ENCODE data around the gene FYTTD1.
A peak's percentile ranks its signal among the peaks of the same experiment; 100 is the strongest.
"Not testable (repeated sequence)": the region's sequence is repeated elsewhere in the genome, so short reads cannot be mapped to it uniquely, and the experiment has no call there.

Gene FYTTD1

DNA sequence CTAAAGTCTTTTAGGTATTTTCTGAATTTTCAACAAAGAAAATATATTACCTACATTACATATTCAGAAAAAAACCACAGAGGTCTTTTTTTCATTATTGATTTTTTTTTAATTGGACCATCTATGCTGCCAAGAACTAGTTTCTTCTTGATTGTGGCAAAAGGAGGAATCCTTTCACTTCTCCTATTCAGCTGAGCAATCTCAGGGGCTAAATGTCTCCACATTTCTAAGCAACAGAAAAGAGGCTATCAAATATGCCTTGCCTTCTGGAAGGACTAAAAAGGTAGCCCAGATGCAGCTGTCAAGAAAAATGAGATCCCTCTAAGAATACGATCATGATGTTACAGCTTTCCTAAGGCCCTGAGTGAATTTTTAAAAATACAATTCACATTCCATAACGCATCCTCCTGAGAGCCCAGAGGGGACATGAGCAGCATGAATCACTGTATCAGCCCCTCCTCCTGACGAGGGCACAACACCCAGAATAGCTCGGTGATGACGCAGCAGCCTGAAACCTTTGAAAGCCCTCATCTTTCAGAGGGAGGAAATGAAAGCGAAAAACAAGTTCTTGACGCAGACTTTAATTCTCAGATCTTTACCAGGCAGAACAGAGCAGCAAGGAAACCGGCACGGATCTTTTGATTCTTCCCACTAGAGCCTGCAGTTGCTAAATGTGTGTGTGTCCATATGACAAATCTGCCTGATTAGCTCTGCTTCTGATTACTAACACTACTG is 37.5 kb upstream of the FYTTD1 start:
- Histone ChIP-seq H3K4me1 (ENCODE audit: control extremely low read depth in 1 of 4, control insufficient read depth in 4 of 4, insufficient read depth in 4 of 4, low read length in 3 of 4) (peaks cover 8 to 26% (median 17%) of the 10 kb centered on the region in 4 experiments), H3K9me3 (ENCODE audit: control extremely low read depth in 1 of 5, control insufficient read depth in 4 of 5, insufficient read depth in 2 of 5, low read depth in 1 of 5, low read length in 4 of 5) (no peaks in the 10 kb centered on the region), H3K27me3 (replicated peaks in 2 of 5; ENCODE audit: control insufficient read depth in 4 of 5, insufficient read depth in 5 of 5, low read length in 4 of 5) (no peaks in the 10 kb centered on the region), H3K4me3 (ENCODE audit: control insufficient read depth in 1 of 7, extremely low read depth in 1 of 7, insufficient read depth in 4 of 7, low read depth in 2 of 7, low read length in 6 of 7) (peak overlapping the region in 6 of 7 experiments; percentile 50 to 81 (median 62)), H3K27ac (ENCODE audit: insufficient read depth in 1 of 2, low read depth in 1 of 2, low read length in 2 of 2, poor library complexity in 1 of 2, severe bottlenecking in 2 of 2) (peak overlapping the region; percentile 79 to 93), H3K36me3 (ENCODE audit: control insufficient read depth in 4 of 4, insufficient read depth in 4 of 4, low read length in 3 of 4) (peaks cover 0 to 4% (median under 1%) of the 10 kb centered on the region in 4 experiments)
- 1% methylated on average over 9 of the region's 9 CpGs for WGBS (ENCODE audit: insufficient coverage)
- peak; percentile 93 to 97 (median 96) for DNase-seq
- ChIA-PET CTCF (interaction anchor here (1.3 to 2.5 kb wide), 5 partner anchors 16 to 39 kb away, joined by 3 to 10 read pairs (median 4); no protein-coding TSS in a partner anchor), POLR2A (interaction anchor here (0.6 to 1.1 kb wide), 2 partner anchors 11 to 1576 kb away, joined by 3 to 4 read pairs; no protein-coding TSS in a partner anchor)

DNA sequence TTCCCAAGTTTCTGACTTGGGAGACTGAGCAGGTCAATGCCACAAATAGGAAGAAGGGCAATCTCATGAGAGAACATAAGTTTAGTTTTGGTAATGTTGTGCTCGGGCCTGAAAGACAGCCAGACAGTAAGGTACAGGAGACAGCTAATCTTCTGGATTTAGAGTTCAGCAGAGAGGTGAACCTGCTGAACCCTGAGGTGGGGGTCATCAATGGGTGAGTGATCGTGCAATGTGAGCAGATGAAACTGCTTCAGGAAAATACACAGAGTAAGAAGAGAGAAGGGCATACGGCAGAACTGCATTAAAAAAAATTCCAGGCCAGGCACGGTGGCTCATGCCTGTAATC is 36.2 kb upstream of the FYTTD1 start:
- no peak overlapping the region for H3K4me3 ChIP-seq (ENCODE audit: control insufficient read depth in 1 of 7, extremely low read depth in 1 of 7, insufficient read depth in 4 of 7, low read depth in 2 of 7, low read length in 6 of 7)
- ChIA-PET CTCF (interaction anchor here (1.3 to 2.5 kb wide), 5 partner anchors 12 to 36 kb away, joined by 3 to 10 read pairs (median 5); no protein-coding TSS in a partner anchor), POLR2A (no interaction called here)
- no peak for DNase-seq
- no peaks in the 10 kb centered on the region for H3K27me3 ChIP-seq (replicated peaks in 2 of 5; ENCODE audit: control insufficient read depth in 4 of 5, insufficient read depth in 5 of 5, low read length in 4 of 5)
- peaks cover 2 to 11% (median 6%) of the 10 kb centered on the region in 4 experiments for H3K36me3 ChIP-seq (ENCODE audit: control insufficient read depth in 4 of 4, insufficient read depth in 4 of 4, low read length in 3 of 4)
- H3K9me3 ChIP-seq (ENCODE audit: control extremely low read depth in 1 of 5, control insufficient read depth in 4 of 5, insufficient read depth in 2 of 5, low read depth in 1 of 5, low read length in 4 of 5), result no peaks in the 10 kb centered on the region
- H3K27ac ChIP-seq (ENCODE audit: insufficient read depth in 1 of 2, low read depth in 1 of 2, low read length in 2 of 2, poor library complexity in 1 of 2, severe bottlenecking in 2 of 2), result peak overlapping the region in 1 of 2 experiments; percentile 93
- WGBS (ENCODE audit: insufficient coverage), result 95% methylated on average over 4 of the region's 4 CpGs
- peaks cover 8 to 23% (median 17%) of the 10 kb centered on the region in 4 experiments for H3K4me1 ChIP-seq (ENCODE audit: control extremely low read depth in 1 of 4, control insufficient read depth in 4 of 4, insufficient read depth in 4 of 4, low read length in 3 of 4)

DNA sequence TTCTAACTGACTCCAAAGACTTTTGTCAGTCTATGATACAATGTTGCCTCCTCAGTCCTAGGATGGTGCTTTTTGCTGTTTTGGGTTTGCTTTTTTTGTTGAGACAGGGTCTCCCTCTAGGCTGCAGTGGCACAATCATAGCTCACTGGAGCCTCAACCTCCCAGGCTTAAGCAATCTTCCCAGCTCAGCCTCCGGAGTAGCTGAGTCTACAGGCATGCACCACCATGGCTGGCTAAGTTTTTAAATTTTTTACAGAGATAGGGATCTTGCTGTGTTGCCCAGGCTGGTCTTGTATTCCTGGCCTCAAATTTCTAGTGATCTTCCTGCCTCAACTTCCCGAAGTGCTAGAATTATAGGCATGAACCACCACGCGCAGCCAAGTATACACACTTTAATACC is 35.4 kb upstream of the FYTTD1 start:
- WGBS (ENCODE audit: insufficient coverage), result 80% methylated on average over 1 of the region's 4 CpGs
- Histone ChIP-seq H3K9me3 (ENCODE audit: control extremely low read depth in 1 of 5, control insufficient read depth in 4 of 5, insufficient read depth in 2 of 5, low read depth in 1 of 5, low read length in 4 of 5) (no peaks in the 10 kb centered on the region), H3K4me1 (ENCODE audit: control extremely low read depth in 1 of 4, control insufficient read depth in 4 of 4, insufficient read depth in 4 of 4, low read length in 3 of 4) (peaks cover 8 to 18% (median 13%) of the 10 kb centered on the region in 4 experiments), H3K4me3 (ENCODE audit: control insufficient read depth in 1 of 7, extremely low read depth in 1 of 7, insufficient read depth in 4 of 7, low read depth in 2 of 7, low read length in 6 of 7) (no peak overlapping the region), H3K27me3 (replicated peaks in 2 of 5; ENCODE audit: control insufficient read depth in 4 of 5, insufficient read depth in 5 of 5, low read length in 4 of 5) (no peaks in the 10 kb centered on the region), H3K36me3 (ENCODE audit: control insufficient read depth in 4 of 4, insufficient read depth in 4 of 4, low read length in 3 of 4) (peaks cover 2 to 11% (median 6%) of the 10 kb centered on the region in 4 experiments), H3K27ac (ENCODE audit: insufficient read depth in 1 of 2, low read depth in 1 of 2, low read length in 2 of 2, poor library complexity in 1 of 2, severe bottlenecking in 2 of 2) (no peak overlapping the region)
- ChIA-PET CTCF (interaction anchor here (1.2 to 2.5 kb wide), 3 partner anchors 12 to 35 kb away, joined by 5 to 10 read pairs (median 5); no protein-coding TSS in a partner anchor), POLR2A (no interaction called here)
- DNase-seq, result no peak

DNA sequence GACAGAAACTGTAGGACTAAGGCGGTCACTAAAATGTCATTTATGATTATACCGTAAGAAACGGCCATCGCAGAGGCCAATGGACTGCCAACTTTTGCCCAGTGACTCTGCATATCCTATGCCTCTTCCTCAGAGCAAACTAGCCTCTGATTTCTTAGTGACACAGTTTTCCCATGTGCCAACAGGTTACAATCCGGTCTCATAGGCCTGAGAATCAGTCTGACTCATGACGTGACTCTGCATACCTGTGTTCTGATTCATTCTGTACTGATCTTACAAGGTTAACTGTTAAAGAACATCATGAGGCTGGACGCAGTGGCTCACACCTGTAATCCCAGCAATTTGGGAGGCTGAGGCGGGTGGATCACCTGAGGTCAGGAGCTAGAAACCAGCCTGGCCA is 30.8 kb upstream of the FYTTD1 start:
- WGBS (ENCODE audit: insufficient coverage), result 98% methylated on average over 7 of the region's 8 CpGs

DNA sequence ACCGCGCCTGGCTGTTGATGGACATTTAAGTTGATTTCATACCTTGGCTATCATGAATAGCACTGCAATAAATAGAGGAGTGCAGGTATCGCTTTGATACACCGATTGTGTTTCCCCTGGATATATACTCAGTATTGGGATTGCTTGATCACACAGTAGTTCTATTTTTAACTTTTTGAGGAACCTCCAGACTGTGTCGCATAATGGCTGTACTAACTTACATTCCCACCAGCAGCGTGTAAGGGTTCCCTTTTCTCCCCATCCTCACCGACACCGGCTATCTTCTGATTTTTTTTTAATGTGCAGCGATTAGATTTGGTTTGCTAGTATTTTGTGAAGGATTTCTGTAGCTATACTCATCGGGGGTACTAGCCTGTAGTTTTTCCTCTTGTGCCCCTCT is 29.0 kb upstream of the FYTTD1 start:
- H3K36me3 ChIP-seq (ENCODE audit: control insufficient read depth in 4 of 4, insufficient read depth in 4 of 4, low read length in 3 of 4), result peaks cover 2 to 17% (median 5%) of the 10 kb centered on the region in 4 experiments
- ChIA-PET POLR2A (no interaction called here), CTCF (no interaction called here)
- no peaks in the 10 kb centered on the region for H3K4me1 ChIP-seq (ENCODE audit: control extremely low read depth in 1 of 4, control insufficient read depth in 4 of 4, insufficient read depth in 4 of 4, low read length in 3 of 4)
- no peak overlapping the region for H3K27ac ChIP-seq (ENCODE audit: insufficient read depth in 1 of 2, low read depth in 1 of 2, low read length in 2 of 2, poor library complexity in 1 of 2, severe bottlenecking in 2 of 2)
- 83% methylated on average over 3 of the region's 10 CpGs for WGBS (ENCODE audit: insufficient coverage)
- no peaks in the 10 kb centered on the region for H3K27me3 ChIP-seq (replicated peaks in 2 of 5; ENCODE audit: control insufficient read depth in 4 of 5, insufficient read depth in 5 of 5, low read length in 4 of 5)
- H3K4me3 ChIP-seq (ENCODE audit: control insufficient read depth in 1 of 7, extremely low read depth in 1 of 7, insufficient read depth in 4 of 7, low read depth in 2 of 7, low read length in 6 of 7), result no peak overlapping the region
- no peak for DNase-seq
- H3K9me3 ChIP-seq (ENCODE audit: control extremely low read depth in 1 of 5, control insufficient read depth in 4 of 5, insufficient read depth in 2 of 5, low read depth in 1 of 5, low read length in 4 of 5), result peaks cover 0 to 12% (median 0%) of the 10 kb centered on the region in 5 experiments

More for the DNA sequence above, 30.8 kb upstream of the FYTTD1 start:
- Histone ChIP-seq H3K27ac (ENCODE audit: insufficient read depth in 1 of 2, low read depth in 1 of 2, low read length in 2 of 2, poor library complexity in 1 of 2, severe bottlenecking in 2 of 2) (no peak overlapping the region), H3K36me3 (ENCODE audit: control insufficient read depth in 4 of 4, insufficient read depth in 4 of 4, low read length in 3 of 4) (peaks cover 2 to 17% (median 6%) of the 10 kb centered on the region in 4 experiments), H3K4me3 (ENCODE audit: control insufficient read depth in 1 of 7, extremely low read depth in 1 of 7, insufficient read depth in 4 of 7, low read depth in 2 of 7, low read length in 6 of 7) (no peak overlapping the region), H3K9me3 (ENCODE audit: control extremely low read depth in 1 of 5, control insufficient read depth in 4 of 5, insufficient read depth in 2 of 5, low read depth in 1 of 5, low read length in 4 of 5) (peaks cover 0 to 12% (median 0%) of the 10 kb centered on the region in 5 experiments), H3K4me1 (ENCODE audit: control extremely low read depth in 1 of 4, control insufficient read depth in 4 of 4, insufficient read depth in 4 of 4, low read length in 3 of 4) (no peaks in the 10 kb centered on the region), H3K27me3 (replicated peaks in 2 of 5; ENCODE audit: control insufficient read depth in 4 of 5, insufficient read depth in 5 of 5, low read length in 4 of 5) (no peaks in the 10 kb centered on the region)
- CTCF ChIA-PET, result interaction anchor here (0.9 kb wide), 1 partner anchor 11 kb away, joined by 3 read pairs; no protein-coding TSS in a partner anchor
- DNase-seq, result no peak
- POLR2A ChIA-PET, result no interaction called here

DNA sequence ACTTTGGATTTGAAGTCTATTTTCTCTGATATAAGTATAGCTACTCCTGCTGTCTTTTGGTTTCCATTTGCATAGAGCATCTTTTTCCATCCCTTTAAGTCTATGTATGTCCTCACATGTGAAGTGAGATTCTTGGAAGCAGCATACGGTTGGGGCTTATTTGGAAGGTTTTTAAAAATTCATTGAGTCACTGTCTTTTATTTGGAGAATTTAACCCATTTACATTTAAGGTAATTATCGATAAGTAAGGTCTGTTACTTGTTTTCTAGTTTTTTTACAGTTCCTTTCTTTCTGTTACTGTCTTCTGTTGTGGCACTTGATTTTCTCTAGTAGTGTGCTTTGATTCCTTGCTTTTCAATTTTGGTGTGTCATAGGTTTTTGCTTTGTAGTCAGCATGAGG is 26.9 kb upstream of the FYTTD1 start:
- POLR2A ChIA-PET, result interaction anchor here (1.0 kb wide), 1 partner anchor 10 kb away, joined by 3 read pairs; no protein-coding TSS in a partner anchor
- DNase-seq, result peak in 1 of 3 donors; percentile 22
- Histone ChIP-seq H3K27ac (ENCODE audit: insufficient read depth in 1 of 2, low read depth in 1 of 2, low read length in 2 of 2, poor library complexity in 1 of 2, severe bottlenecking in 2 of 2) (no peak overlapping the region), H3K4me3 (ENCODE audit: control insufficient read depth in 1 of 7, extremely low read depth in 1 of 7, insufficient read depth in 4 of 7, low read depth in 2 of 7, low read length in 6 of 7) (no peak overlapping the region), H3K4me1 (ENCODE audit: control extremely low read depth in 1 of 4, control insufficient read depth in 4 of 4, insufficient read depth in 4 of 4, low read length in 3 of 4) (no peaks in the 10 kb centered on the region), H3K36me3 (ENCODE audit: control insufficient read depth in 4 of 4, insufficient read depth in 4 of 4, low read length in 3 of 4) (peaks cover 2 to 10% (median 3%) of the 10 kb centered on the region in 4 experiments), H3K9me3 (ENCODE audit: control extremely low read depth in 1 of 5, control insufficient read depth in 4 of 5, insufficient read depth in 2 of 5, low read depth in 1 of 5, low read length in 4 of 5) (peaks cover 0 to 12% (median 0%) of the 10 kb centered on the region in 5 experiments), H3K27me3 (replicated peaks in 2 of 5; ENCODE audit: control insufficient read depth in 4 of 5, insufficient read depth in 5 of 5, low read length in 4 of 5) (no peaks in the 10 kb centered on the region)
- no CpG with 5 or more reads among the region's 2 CpGs for WGBS (ENCODE audit: insufficient coverage)
- CTCF ChIA-PET, result no interaction called here

DNA sequence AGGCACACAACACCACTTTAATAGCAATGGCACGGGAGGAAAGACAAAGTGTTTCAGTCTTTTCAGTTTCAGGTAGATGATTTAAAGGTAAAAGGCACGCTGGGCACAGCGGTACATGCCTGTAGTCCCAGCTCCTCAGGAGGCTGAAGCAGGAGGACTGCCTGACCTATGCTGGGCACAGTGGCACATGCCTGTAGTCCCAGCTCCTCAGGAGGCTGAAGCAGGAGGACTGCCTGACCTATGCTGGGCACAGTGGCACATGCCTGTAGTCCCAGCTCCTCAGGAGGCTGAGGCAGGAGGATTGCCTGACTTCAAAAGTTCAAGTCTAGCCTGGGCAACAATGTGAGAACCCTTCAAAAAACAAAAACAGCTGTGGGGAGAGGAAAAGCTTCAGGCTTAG is 21.8 kb upstream of the FYTTD1 start:
- H3K27me3 ChIP-seq (replicated peaks in 2 of 5; ENCODE audit: control insufficient read depth in 4 of 5, insufficient read depth in 5 of 5, low read length in 4 of 5); H3K4me1 ChIP-seq (ENCODE audit: control extremely low read depth in 1 of 4, control insufficient read depth in 4 of 4, insufficient read depth in 4 of 4, low read length in 3 of 4); H3K36me3 ChIP-seq (ENCODE audit: control insufficient read depth in 4 of 4, insufficient read depth in 4 of 4, low read length in 3 of 4); H3K4me3 ChIP-seq (ENCODE audit: control insufficient read depth in 1 of 7, extremely low read depth in 1 of 7, insufficient read depth in 4 of 7, low read depth in 2 of 7, low read length in 6 of 7); H3K9me3 ChIP-seq (ENCODE audit: control extremely low read depth in 1 of 5, control insufficient read depth in 4 of 5, insufficient read depth in 2 of 5, low read depth in 1 of 5, low read length in 4 of 5); POLR2A ChIA-PET: not testable (repeated sequence)
- peak overlapping the region in 1 of 2 experiments; percentile 12 for H3K27ac ChIP-seq (ENCODE audit: insufficient read depth in 1 of 2, low read depth in 1 of 2, low read length in 2 of 2, poor library complexity in 1 of 2, severe bottlenecking in 2 of 2)
- DNase-seq, result peak in 1 of 3 donors; percentile 28
- WGBS (ENCODE audit: insufficient coverage), result 94% methylated on average over 3 of the region's 3 CpGs
- CTCF ChIA-PET, result interaction anchor here (1.0 kb wide), 2 partner anchors 15 to 20 kb away, joined by 3 read pairs; no protein-coding TSS in a partner anchor

Measured in common myeloid progenitor, CD34-positive (primary cell).